H7 (cell line): ENCODE results near the gene SHROOM3. TPM values are rescaled to one million over a fixed set of nuclear protein-coding genes. Genes with fewer than 3 reads are reported as not detected.

Source experiments
- DNase-seq: peaks from one replicate; pipeline ENCODE4 v3.0.0; 2012
- H3K27me3 ChIP-seq: 2 replicates; pipeline ENCODE4 v1.6.0; 2011; ENCODE audit warnings: mild to moderate bottlenecking, low read length; ENCODE audit not compliant: control insufficient read depth, insufficient read depth
- H3K36me3 ChIP-seq: replicated peaks from 2 replicates; pipeline ENCODE4 v1.5.1; 2011; ENCODE audit warnings: low read length; ENCODE audit not compliant: control insufficient read depth, insufficient read depth
- H3K4me3 ChIP-seq: 2 replicates; pipeline ENCODE4 v1.5.1; 2011; ENCODE audit warnings: low read depth, mild to moderate bottlenecking, control low read depth, low read length, moderate library complexity; ENCODE audit not compliant: insufficient read depth
- total RNA-seq: library from RNA; depleted of rRNA; stranded (reverse); fragments of >200 nt; shearing (Covaris generic); gene quantifications from 2 replicates; pipeline ENCODE4 v1.2.3, GENCODE V29; 2014

The SHROOM3 gene
- total RNA-seq, 1 experiment from 2014 or later = 52.8 TPM

DNA sequence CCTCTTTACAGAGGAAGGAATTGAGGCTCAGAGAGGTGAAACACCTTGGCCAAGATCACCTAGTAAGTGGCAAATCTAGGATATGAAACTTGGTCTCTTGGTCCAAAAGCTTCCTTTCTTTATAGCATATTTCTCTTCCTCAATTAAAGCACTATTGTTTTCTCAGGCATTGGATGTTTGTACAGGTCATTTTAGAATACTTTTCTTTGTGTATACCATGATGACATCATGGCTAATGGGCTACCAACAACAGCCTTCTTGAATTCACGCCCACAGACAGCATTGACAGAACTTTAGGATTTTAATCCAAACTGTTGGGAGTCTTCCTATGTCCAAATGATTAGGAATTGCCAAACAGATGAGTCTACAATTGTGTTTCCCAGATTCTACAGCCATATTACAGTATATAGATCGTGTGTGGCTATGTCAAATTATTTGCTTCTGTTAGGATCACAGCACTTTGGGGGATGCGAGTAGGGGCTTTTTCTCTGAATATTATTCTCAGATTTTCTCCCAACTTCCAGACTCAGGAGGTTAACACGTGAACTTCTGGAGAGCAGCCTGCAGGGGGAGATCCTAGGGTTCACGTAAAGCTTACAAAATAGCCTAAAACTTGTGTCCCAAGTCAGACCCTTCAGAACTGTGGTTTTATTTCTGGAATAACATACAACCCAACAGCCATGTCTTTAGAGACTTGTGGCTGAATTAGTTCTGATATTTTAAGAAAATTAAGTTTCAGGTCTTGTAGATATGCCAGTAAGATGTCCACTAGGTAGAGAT lies 191.8 kb downstream of the SHROOM3 start:
- no peaks in the 10 kb centered on the region for H3K36me3 ChIP-seq
- H3K27me3 ChIP-seq = no peaks in the 10 kb centered on the region
- H3K4me3 ChIP-seq = no peak overlapping the region
- peak; percentile 53 for DNase-seq

DNA sequence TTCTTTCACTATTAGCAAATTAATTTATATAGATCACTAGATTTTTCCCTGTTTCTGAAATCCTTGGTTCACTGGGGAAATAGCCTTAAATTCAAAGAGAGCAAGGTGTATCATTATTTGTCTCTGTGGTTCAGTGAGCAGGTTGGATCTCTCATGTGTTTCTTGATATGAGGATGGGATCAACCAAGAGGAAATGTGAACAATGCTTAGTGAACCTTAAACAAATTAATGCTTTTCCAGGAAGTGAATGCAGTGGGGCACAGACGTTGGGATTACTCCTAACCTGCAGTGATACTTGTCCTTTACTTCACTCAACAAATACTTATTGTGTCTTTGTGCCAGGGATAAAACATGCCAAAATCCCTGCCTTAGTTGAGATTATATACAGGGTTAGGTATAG lies 193.2 kb downstream of the SHROOM3 start:
- H3K4me3 ChIP-seq = no peak overlapping the region
- no peak for DNase-seq
- no peaks in the 10 kb centered on the region for H3K27me3 ChIP-seq
- no peaks in the 10 kb centered on the region for H3K36me3 ChIP-seq

DNA sequence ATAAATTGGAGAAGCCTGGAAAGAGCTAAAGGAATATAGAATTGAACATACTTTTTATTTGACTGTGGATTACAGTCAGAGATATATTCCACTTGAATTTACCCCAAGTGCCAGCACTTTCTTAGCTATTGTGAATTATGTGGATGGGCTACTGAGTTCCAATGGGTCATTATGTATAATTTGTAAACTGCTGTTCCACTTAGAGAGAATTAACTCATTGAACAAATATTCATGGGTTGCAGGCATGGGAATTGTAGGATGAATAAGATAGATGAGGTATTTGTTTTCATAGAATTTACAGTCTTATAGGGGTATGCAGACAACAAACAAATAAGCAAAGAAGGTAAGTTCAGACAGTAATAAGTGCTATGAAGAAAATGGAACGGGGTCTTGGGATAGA lies 195.7 kb downstream of the SHROOM3 start:
- no peaks in the 10 kb centered on the region for H3K27me3 ChIP-seq
- DNase-seq = no peak
- H3K4me3 ChIP-seq = no peak overlapping the region
- H3K36me3 ChIP-seq = no peaks in the 10 kb centered on the region

DNA sequence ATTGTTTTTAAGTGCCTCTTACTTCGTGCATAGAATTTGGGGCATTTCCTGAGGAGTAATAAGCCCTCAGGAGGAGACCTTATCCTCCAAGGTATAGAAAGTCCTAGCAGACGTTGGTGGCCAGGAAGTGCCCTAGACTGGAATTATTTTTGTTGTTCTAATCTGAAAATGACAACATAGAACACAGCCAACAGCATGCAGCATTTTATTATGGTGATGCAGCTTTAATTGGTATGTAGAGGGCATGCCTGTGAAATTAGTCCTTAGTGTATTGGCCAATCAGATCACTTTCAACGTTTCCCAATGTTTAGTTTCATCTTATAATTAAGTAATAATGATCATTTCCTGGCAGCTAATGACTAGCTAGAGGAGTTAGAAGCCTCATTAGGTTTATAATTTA lies 199.2 kb downstream of the SHROOM3 start:
- Histone ChIP-seq H3K4me3 (no peak overlapping the region), H3K36me3 (no peaks in the 10 kb centered on the region), H3K27me3 (no peaks in the 10 kb centered on the region)
- no peak for DNase-seq

DNA sequence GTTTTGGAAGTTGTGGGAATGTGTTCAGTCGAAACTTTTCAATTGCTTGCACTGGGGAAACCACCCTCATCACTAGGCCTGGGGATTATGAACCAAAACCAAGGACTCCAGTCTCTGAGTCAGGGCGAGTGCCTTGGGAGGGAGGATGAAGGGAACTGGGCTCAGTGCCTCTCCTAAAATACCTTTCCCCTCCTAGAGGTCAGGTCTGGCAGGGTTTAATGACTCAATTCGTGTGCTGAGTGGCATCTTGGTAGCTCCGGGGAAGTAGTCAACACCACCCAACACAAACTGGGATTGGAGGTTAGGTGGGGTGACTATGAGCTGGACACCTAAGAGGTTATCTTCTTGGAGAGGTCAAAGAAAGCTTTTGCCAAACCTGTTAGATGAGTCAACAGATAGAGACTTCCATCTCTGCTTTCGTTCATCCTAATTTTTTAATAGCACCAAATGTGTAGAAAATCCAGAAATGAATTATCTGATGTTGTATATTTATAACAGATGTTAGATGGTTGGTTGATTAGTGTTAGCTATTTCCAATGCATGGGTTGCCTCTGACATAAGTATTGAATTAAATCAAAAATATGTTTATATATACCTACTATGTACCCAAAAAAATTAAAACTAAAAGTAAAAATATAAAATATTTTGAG lies 202.8 kb downstream of the SHROOM3 start:
- Histone ChIP-seq H3K27me3 (no peaks in the 10 kb centered on the region), H3K4me3 (no peak overlapping the region), H3K36me3 (no peaks in the 10 kb centered on the region)
- DNase-seq = no peak

DNA sequence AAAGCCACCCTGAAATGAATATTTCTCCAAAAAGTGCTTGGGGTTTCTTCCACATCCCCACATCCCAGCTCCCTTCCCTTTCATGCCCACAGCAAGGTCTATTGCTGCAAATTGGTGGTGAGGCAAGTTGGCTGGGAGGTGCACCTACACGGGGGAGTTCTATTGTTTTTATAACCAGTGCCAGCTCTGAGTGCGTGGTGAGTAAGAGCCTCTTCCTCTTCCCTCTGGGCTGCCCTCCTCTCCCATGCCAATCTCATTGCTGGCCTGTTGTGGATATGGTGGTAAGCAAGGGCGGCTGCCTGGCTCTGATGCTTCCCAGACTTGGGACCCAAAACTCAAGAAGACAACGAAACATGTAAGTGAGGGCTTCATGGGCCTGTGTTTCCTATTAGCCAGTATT lies 204.3 kb downstream of the SHROOM3 start:
- H3K36me3 ChIP-seq = no peaks in the 10 kb centered on the region
- H3K4me3 ChIP-seq = no peak overlapping the region
- no peak for DNase-seq
- no peaks in the 10 kb centered on the region for H3K27me3 ChIP-seq

DNA sequence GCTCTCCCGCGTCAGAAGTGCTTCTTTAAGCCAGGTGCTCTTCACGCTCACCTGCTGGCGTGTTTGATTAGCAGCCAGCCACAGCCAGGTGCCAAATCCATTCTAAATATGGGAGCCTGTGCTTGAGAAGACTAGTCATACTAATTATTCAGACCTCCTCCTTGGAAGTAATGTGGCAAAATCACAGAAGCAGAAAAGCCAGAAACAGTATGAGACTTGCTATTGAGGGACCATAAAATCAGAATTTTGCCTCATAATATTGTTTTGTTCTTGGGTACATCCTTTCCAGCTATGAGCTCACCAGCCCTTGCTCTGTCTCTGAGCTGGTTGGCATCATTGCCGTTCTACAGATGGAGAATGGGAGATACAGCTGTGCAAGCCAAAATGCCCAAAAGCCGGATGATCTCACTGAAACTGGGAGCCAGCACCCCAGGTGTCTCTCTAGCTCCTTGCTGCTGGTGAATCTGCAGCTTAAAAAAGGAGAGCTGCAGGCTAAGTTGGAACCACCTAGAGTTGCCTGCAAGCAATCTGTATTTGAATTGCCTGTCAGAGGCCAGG lies 205.4 kb downstream of the SHROOM3 start:
- no peaks in the 10 kb centered on the region for H3K36me3 ChIP-seq
- no peak for DNase-seq
- H3K4me3 ChIP-seq = no peak overlapping the region
- no peaks in the 10 kb centered on the region for H3K27me3 ChIP-seq

DNA sequence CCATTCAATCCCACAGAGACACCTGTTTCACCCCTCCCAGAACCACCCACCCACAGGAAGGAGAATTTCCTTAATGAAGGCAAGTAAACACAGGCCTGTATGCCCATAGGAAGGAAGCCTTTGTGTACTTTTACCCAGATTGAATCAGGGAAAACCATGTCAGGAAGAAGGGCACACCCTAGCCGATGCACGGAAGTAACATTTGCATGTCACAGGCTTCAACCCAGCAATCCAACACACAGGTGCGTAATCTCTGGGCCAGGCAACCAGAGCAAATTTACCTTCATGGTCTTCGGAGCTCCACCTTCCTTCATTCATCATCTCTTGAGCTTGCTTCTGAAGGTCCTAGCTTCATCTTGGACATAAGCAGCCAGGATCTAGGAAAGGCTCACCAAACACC lies 206.3 kb downstream of the SHROOM3 start:
- Histone ChIP-seq H3K4me3 (no peak overlapping the region), H3K27me3 (no peaks in the 10 kb centered on the region), H3K36me3 (no peaks in the 10 kb centered on the region)
- DNase-seq = no peak

DNA sequence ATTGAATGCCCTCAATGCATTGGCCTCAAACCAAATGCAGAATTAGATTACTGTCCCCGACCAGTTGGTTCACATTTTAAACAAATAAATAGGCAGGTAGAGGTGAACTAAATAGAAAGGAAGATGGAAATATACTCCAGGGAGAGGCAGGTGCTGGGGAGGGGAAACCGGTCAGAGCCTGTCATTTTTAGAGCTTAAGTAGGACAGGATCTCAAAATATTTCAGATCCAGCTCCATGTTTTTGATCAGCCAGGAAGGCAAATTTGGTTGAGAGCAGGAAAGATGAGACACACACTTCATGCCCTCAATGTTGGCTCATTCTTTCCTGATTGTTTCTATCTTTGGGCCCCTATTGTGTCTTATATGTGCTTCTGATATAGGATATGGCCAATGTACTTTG lies 206.7 kb downstream of the SHROOM3 start:
- no peaks in the 10 kb centered on the region for H3K27me3 ChIP-seq
- DNase-seq = no peak
- no peaks in the 10 kb centered on the region for H3K36me3 ChIP-seq
- H3K4me3 ChIP-seq = no peak overlapping the region

DNA sequence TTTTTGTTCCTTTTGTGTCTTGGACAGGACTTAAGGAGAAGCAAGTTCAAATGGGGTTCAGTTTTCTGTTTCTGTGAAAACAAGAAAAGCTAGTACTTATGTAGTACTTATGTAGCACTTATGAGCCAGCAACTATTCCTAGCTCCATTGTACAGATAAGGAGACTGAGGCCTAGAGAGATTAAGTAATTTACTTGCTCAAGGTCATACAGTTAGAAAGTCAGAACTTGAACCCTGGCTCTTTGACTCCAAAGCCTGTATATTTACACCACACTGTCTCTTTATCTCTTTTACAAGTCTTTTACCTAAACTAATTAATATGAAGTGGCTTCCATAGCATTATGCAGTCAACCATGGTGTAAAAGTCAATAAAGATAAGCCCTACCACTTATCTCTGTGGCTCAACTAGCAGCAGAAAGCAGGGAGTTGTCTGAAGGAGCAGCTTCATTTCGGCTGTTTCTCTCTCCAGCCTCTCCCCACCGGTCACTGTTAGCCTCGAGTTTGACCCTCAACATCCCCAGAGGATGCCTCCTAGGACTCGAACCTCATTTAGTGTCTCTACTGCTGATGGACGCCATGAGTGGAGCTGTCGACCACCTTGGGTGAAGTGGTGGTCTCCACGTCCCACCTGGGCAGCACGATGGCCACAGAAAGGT lies 209.9 kb downstream of the SHROOM3 start:
- H3K4me3 ChIP-seq = no peak overlapping the region
- no peaks in the 10 kb centered on the region for H3K36me3 ChIP-seq

DNA sequence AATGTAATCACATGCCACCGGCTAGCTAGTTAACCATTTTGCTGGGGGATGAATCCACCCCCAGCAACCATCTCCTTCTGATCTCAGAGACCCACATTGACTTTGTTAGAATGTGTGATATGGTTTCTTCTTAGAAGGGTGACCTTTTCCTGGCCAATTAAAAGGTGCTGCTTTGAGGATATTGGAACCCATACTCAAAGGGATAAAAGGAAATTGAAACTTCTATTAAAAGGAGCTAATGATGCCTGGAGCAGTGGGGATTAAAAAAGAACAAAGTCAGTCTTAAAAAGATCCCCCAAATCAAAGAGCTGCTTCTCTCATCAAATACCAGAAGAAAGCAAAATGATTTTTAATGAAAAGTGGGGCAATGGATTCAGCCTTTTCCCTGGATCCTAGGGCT lies 214.1 kb downstream of the SHROOM3 start:
- no peak overlapping the region for H3K4me3 ChIP-seq
- DNase-seq = no peak
- no peaks in the 10 kb centered on the region for H3K36me3 ChIP-seq
- H3K27me3 ChIP-seq = no peaks in the 10 kb centered on the region

More for the DNA sequence above, 209.9 kb downstream of the SHROOM3 start:
- DNase-seq = no peak
- H3K27me3 ChIP-seq = no peaks in the 10 kb centered on the region

DNA sequence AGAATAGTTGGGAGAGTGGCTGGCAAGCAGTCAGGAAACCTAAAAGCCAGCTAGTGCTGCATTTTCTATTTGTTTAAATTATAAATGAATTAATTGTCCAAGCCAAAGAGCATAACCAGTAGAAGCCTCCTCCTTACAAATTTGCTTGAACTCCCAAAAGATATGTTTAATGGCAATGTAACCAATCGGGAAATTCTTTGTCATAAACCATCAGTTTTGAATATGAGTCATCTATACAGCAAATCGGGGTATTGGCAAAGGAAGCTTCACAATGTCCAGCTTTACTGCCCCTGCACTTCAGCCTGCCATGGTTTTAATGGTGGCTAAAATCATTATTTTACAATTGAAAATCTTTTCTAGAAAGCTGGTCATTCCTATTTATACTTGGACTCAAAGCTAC lies 216.6 kb downstream of the SHROOM3 start:
- H3K36me3 ChIP-seq = no peaks in the 10 kb centered on the region
- H3K27me3 ChIP-seq = no peaks in the 10 kb centered on the region
- no peak overlapping the region for H3K4me3 ChIP-seq
- DNase-seq = no peak

DNA sequence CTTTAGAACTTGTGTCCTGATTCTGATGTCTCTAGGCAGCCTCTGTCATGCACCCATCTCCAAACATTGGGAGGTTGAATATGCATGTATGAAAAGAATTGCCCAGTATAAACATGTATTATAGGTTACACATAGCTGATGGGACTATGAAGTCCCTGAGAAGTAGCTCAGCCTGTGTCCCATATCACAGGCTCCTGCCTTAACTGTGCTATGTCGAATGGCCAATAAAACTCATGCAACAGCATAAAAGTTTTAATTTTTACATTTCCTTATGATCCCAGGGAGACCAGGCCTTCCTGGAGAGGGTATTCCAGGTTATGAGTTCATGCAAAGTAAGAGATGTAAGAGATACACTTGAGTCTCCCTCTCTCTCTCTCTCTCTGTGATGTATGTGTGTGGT lies 217.4 kb downstream of the SHROOM3 start:
- Histone ChIP-seq H3K4me3 (no peak overlapping the region), H3K36me3 (no peaks in the 10 kb centered on the region), H3K27me3 (no peaks in the 10 kb centered on the region)
- no peak for DNase-seq

DNA sequence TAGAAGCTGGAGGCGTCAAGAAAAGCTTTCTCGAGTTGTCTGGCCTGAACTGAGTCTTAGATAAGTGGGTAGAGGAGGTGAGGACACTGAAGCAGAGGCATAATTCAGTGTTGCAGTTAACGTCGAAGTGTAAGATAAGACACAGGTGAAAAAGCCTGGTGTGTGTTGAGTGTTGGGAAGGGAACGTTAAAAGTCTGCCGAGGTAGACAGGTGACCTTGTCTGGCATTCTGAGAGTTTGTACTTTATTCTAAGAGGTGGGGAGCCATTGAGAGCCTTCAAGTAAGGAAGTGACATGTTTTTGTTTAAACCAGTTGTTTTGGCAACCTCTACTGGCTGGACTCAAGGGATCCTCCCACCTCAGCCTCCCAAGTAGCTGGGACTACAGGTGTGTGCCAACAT lies 219.1 kb downstream of the SHROOM3 start:
- H3K36me3 ChIP-seq = no peaks in the 10 kb centered on the region
- no peak for DNase-seq

DNA sequence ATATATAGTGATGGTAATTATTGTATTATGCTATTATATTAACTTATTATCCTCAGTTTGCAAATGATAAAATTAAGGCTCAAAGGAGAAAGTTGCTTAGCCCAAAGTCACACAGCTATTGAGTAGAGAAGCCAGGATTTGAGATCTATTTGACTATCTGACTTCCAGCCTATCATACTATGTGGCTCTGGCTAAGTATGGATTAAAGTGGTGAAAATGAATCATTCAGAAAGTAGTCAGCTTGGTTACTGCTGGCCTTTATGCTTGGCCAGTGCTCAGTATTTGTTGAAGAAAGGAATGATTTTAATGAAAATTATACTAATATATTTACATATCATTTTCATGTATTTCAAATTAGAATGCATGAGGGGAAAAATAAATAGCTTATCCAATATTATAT lies 219.8 kb downstream of the SHROOM3 start:
- H3K36me3 ChIP-seq = no peaks in the 10 kb centered on the region
- no peaks in the 10 kb centered on the region for H3K27me3 ChIP-seq
- no peak overlapping the region for H3K4me3 ChIP-seq
- no peak for DNase-seq

More for the DNA sequence above, 219.1 kb downstream of the SHROOM3 start:
- no peak overlapping the region for H3K4me3 ChIP-seq
- no peaks in the 10 kb centered on the region for H3K27me3 ChIP-seq
